Activated CD4-positive, alpha-beta T cell treated with anti-CD3 and anti-CD28 coated beads for 24 hours (primary cell): ENCODE measurements around the gene JARID2.
A peak's percentile ranks its signal among the peaks of the same experiment; 100 is the strongest.
"Not testable (repeated sequence)": the region's sequence is repeated elsewhere in the genome, so short reads cannot be mapped to it uniquely, and the experiment has no call there.

Experiments used
- DNase-seq, 2 donors: peaks; one replicate each; pipeline ENCODE4 v3.0.0-alpha.2; 2020; ENCODE audit warnings: low read depth in 2 of 2

Gene JARID2

DNA sequence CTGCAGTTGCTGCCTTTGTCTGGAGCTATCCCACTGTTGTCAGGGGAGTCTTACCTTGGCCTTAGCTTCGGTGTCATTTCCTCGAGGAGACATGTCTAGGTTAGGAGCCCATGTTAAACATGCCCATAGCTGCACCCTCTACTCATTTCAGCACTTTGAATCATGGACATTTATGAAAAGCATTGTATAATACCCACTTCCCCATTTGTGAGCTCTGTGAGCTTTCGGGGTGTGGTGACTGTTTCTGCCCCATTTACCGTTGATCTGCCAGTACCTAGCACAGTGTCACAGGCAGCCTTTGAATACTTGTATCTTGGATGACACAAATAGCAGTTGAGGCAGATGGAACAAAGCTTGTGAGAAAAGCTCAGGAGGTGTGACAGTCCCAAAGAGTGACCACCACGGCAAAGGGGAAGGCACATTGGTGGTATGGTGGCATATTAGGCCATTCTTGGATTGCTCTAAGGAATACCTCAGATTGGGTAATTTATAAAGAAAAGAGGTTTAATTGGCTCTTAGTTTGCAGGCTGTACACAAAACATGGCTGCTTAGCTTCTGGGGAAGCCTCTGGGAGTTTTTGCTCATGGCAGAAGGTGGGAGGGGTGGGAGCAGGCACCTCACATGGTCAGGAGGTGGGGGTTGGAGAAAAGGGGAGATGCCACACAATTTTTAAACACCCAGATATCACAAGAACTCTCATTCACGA is 42.0 kb downstream of the JARID2 start:
- no peak for DNase-seq

DNA sequence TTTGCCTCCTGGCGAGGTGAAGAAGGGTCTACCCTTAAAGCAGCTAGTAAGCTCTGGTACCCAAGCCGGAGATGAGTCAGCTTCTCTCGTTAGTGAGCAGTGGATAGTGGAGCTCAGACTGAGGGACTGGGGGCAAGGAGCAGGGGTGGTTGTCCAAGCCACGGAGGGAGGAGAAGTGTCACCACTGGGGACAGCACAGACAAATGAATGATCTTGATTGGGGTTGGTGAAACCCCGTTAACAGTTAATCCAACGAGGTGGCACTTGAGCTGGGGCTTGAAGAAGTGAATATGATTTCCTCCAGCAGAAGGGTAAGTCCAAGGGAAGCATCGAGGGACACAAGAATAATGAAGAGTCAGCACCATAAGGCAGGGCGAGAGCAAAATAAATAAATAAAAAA is 43.0 kb downstream of the JARID2 start:
- no peak for DNase-seq

DNA sequence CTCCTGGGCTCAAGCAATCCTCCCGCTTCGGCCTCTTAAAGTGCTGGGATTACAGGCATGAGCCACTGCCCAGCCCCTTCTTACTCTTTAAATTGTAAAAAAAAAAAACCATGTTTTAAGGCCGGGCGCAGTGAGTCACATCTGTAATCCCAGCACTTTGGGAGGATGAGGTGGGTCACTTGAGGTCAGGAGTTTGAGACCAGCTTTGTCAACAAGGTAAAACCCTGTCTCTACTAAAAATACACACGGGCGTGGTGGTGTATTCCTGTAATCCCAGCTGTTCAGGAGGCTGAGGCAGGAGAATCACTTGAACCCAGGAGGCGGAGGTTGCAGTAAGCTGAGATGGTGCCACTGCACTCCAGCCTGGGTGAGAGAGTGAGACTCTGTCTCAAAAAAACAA is 43.6 kb downstream of the JARID2 start:
- not testable (repeated sequence) for DNase-seq

- no peak for DNase-seq
Measured at GRCh38 chr6:15290067-15290680, 44.3 kb downstream of the JARID2 start.

DNA sequence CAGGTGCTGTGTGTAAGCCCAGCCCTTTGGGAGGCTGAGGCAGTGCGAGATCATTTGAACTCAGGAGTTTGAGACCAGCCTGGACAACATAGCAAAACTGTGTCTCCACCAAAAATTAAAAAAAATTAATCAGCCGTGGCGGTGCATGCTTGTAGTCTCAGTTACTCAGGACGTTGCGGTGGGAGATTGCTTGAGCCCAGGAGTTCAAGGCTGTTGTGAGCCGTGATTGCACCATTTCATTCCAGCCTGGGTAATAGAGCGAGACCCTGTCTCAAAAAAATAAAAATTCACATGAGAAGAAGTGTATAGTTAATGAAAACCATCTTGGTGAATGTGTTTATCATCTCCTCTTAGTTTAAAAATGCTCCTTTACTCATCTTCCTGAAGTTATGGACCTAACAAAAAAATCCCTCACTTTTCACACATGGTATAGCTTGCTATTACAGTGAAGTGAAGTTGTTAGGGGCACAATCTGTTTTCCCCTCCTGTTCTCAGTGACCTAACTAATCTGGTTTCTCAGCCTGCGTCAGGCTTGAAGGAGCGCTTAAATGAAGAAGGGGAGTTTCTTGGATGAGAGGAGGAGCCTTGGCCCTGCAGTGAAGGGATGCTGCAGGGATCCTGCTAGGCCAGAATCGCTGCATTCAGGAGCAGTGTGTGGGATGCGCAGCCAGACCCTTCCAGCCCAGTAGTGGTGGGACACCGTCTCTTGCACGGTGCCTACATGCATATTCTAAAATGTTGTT is 45.3 kb downstream of the JARID2 start:
- no peak for DNase-seq

DNA sequence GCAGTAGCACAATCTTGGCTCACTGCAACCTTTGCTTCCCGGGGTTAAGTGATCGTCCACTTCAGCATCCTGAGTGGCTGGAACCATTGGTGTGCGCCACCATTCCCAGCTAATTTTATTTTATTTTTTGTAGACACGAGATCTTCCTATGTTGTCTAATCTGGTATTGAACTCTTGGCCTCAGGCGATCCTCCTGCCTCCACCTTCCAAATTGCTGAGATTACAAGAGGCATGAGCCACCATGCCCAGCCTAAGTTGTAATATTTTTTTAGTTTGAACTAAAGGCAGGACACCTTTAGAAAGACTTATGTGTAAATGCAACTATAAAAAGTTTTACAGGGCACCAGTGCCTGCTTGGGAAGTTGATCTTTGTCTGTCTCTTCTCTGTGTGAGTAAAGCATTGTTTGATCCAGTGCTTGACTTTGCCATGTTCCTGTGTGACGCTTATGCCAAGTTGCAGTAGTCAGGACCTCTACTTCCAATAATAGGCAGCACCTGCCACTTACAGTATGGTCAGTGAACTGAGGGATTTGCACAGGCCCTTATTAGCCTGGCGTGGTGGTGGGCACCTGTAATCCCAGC is 46.9 kb downstream of the JARID2 start:
- DNase-seq: no peak

- DNase-seq: no peak
Measured at GRCh38 chr6:15293674-15294073, 47.8 kb downstream of the JARID2 start.

DNA sequence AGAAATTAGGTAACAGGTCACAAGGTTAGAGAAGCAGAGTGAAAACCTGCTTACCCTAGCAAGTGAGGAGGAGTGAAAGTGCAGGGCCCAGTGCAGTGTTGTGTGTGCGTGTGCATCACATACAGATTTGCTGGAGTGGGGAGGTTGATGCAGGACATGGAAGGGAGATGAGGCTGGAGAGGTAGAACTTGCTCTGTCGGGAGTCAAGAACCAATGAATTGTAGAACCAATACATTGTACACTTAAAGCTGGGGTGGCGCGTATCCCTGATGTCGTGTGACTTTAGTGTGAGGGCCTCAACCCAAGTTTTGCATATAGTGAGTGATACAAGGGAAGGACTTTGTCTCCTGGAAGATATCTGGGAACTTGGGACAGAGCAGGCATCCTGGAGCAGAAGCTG is 48.6 kb downstream of the JARID2 start:
- no peak for DNase-seq

- DNase-seq: no peak
Measured at GRCh38 chr6:15296249-15296648, 50.4 kb downstream of the JARID2 start.

DNA sequence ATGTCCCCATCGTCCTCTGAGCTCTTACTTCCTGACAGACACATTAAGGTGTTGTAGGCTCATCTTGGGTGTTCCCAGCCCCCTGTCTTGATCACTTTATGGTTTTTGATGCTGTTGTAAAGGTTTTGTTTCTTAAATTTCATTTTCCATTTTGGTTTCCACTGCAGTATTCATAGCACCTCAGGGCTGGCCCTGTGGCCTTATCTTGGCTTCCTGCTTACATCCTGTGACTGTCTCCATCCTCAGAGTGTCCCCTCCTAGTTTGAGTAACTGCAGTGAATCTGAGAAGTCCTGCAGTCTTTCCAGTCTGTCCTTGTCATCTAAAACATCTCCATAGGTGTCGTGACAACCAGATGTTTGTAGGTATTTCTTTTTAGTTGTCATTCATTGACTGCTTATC is 50.9 kb downstream of the JARID2 start:
- peak in 1 of 2 donors; percentile 15 for DNase-seq

DNA sequence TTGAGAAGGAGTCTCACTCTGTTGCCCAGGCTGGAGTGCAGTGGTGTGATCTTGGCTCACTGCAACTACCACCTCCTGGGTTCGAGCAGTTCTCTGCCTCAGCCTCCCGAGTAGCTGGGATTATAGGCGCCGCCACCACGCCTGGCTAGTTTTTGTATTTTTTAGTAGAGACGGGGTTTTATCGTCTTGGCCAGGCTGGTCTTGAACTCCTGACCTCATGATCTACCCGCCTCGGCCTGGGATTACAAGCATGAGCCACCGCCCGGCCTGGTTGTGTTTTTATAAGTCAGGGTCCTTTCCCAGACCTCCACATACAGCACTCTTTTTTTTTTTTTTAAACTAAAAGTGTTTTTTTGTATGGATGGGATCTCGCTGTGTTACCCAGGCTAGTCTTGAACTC is 51.3 kb downstream of the JARID2 start:
- not testable (repeated sequence) for DNase-seq

DNA sequence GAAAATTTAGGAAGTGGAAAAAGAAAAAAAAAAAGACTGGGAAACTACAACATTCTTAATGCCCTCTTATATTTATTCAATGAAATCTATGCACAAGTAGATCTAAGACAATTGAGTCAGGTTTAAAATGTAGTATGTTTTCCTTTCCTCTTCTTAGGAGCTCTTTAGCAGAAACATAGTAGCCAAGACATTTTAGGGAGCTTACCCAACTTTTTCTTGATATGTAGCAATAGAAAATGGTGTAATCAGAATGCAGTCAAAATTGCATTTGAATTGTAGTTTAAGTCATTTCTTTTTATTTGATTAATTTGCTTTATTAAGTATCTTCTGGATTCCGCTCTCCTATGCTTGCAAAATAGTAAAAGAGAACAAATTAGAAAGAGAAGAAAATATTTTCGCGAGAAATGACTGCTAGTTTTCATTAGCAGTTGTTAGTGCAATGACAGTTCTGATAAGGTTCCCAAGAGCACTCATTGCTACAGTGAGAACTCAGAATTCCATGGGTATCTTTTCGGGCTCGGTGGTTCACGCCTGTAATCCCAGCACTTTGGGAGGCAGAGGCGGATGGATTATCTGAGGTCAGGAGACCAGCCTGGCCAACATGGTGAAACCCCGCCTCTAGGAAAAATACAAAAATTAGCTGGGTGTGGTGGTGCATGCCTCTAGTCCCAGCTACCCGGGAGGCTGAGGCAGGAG is 52.2 kb downstream of the JARID2 start:
- DNase-seq: no peak

DNA sequence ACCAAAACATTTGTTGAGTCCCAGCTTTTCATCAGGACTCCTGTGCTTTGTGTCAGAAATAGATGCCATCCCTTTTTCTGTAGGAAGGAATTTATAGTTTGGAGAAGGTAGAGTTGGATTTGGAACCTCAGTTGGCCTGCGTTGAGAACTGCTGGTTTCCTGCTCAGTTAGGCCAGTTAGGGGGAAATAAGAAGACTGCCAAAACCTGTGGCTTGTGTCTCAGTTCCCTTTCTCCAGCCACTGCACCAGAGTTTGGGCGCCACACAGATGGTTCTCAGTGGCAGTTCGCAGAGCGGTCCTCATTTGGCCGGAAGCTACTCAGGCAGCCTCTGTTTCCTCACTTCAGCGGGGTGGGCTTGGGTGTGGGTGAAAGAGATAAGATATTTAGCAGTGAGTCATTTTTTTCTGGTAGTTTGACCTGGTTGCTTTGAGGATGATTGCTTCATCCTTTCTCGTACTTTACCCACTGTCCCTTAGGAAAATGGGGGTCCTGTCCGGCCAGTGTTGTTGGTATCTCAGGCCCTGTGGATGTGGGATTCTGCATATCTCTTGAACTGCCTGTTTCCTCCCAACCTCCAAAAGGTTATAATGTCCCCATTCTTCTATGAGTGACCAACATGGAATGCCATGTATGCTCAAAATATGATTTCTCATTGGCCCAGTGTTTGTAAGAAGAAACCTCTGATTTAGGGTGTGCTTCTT is 53.7 kb downstream of the JARID2 start:
- no peak for DNase-seq

DNA sequence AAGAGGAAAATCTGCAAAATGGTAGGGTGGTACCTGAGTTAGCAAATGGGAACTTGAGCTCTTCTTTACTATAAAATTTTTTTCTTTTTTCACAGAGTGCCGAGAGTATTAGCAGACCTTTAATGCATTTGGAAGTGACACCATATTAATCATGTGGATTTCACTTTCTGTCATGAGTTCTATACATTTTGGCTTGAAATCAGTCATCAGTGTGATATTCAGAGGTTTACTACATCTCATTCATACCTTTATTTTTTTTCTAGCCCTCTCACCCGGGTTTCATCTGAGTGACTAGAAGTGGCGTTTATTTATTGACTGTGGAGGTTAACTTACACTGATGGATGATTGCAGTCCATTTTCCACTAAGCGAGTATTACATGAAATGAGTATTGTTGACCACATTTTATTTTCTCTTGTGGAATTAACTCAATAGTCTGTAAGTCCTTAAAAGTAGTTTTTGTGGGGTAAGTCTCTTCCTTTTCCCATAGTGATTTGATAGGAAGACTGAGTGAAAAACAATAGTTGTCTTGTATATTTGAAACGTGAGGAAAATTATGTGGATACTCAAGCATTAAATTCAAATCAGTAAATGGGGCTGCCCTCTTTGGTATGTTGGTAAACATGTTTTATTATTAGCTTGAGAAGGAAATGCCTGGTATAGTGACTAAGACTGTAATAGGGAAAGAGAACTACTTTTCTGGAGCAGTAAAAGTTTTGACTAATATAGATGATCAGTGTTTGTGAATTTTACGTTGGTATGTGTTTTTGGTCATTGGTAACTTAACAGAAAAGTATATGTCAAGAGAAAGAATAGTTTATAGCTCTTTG is 55.5 kb downstream of the JARID2 start:
- no peak for DNase-seq

DNA sequence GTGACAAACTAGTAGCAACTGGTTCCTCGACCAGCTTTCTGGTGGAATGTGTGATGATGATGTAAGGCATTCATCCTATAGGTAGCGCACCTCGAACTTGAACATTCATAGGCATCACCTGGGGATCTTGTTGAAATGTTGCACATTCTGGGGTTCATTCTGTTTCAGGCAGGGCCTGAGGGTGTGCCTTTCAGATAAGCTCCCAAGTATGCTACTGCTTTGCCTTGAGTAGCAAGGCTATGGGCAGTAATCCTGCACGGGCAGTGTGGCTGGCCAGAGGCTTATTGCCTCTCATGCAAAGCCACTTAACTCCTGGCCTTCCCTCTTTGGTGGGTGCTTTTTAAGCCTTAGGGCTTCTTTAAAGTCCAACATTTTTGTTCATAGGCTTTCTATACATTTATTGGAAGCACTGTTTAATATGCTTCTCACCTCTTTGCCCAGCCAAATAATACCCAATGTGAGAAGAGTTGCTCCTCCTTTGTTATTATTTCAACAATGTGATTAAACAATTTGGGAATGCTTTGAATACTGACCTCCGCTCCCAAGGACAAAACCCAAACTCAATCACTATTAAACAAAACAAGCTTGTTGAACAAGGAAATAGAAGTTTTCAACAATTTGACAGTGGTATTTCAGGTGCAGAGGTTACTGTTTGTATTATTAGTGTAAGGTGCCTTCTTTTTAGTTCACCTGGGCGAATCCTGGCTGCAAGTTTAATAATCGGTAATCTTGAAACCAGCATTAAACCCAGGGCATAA is 57.5 kb downstream of the JARID2 start:
- DNase-seq: no peak

DNA sequence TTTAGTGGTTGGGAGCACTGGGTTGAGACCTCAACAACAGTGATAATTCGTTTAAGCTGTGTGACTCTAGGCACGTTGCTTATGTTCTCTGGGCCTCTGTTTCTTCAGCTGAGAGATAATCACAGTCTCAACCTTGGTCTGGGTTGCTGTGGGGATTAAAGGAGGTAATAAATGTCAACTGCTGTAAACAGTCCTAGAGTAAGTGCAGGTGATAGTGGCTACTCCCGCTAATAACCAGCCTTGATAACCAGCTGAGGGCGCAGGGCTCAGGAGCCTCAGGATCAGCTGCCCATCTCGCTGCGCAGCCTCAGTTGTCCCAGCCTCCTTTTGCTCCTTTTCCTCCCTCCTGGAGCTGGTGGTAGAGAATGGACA is 58.0 kb downstream of the JARID2 start:
- no peak for DNase-seq

DNA sequence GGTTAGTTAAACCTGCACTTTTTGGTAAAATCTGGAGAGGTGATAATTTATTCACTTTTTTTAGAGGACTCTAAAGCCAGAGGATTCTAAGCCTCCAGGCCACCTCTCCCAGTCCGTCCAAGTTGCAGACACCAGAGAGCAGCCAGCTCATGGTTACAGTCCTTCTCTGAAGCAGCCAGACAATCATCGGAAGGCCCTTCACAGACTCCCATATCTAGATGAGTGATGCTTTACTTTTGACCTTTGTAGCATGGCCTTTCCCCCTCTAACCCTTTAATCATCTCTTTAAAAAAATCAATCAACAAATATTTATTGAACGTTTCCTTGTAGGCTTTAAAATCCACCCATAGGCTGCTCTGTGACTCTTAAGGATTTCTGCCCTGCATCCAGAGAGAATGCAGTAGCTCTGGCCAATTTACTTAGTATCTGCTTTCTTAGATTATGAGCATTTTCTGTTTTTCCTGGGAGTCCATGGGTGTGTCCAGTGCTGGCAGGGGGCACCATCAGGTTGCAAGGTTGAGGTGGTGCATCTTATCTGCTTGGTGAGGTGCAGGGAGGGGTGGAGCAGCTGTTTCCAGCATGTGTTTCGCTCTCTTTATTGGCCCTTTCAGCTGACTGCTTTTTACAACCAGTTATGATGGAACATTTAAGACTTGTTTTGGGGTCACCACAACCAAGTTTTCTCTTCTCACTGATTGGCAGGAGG is 58.6 kb downstream of the JARID2 start:
- no peak for DNase-seq

DNA sequence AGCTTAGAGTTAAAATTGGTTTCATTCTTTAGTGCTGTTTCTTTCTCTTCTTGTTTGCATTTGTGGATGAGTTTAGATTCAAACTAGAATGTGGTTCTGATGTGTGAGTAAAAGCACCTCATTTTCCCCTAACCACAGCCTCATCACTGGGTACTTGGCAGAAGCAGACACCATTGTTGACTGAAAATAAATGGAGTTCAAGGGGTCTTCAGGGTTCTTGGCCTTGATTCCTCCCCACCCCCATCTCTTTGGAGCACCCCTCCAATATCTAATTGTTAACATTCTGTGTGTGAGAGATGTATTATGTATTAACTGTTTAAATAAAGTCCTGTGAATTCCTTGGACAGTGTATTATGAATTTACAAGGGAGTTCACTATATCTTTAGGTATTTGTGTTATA is 59.6 kb downstream of the JARID2 start:
- no peak for DNase-seq

GRCh38 chr6:15305909-15306308 is 60.0 kb downstream of the JARID2 start:
- DNase-seq: no peak
